DOHH2 (cell line): ENCODE results near the gene NID1.

Source experiments
- EZH2phosphoT487 ChIP-seq: fragments of 200-600 bp; sonication (generic); IDR thresholded peaks from 2 replicates; pipeline ENCODE4 v1.6.1; 2017; ENCODE audit warnings: borderline replicate concordance, mild to moderate bottlenecking, antibody characterized with exemption, low read length, moderate library complexity, mixed read lengths
- TF ChIP-seq, protein P1 (sequence below): fragments of 200-600 bp; sonication (generic); IDR thresholded peaks from one replicate; pipeline ENCODE4 v1.5.1; 2014; ENCODE audit warnings: antibody characterized with exemption, mild to moderate bottlenecking, low read depth, low read length; ENCODE audit not compliant: poor library complexity, severe bottlenecking

DNA sequence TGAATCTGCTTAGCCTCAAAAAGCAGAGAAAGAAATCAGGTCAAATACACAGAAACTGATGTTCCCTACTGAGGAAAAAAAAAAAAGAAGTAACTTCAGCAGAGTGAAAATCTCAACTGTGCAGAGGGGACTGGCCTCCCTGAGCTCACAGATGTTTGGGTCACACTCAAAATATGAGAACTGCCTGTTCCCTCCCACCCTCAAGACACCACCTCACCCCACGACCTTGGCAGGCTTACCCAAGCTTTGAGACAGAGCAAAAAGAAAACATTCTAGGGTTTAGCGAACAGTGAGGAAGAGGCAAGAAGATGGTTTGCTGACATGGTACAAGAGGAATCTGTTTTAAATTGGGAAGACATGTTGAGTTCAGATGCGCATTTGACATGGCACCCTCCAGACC is 48.8 kb downstream of the NID1 start:
- TF ChIP-seq, protein P1, sequence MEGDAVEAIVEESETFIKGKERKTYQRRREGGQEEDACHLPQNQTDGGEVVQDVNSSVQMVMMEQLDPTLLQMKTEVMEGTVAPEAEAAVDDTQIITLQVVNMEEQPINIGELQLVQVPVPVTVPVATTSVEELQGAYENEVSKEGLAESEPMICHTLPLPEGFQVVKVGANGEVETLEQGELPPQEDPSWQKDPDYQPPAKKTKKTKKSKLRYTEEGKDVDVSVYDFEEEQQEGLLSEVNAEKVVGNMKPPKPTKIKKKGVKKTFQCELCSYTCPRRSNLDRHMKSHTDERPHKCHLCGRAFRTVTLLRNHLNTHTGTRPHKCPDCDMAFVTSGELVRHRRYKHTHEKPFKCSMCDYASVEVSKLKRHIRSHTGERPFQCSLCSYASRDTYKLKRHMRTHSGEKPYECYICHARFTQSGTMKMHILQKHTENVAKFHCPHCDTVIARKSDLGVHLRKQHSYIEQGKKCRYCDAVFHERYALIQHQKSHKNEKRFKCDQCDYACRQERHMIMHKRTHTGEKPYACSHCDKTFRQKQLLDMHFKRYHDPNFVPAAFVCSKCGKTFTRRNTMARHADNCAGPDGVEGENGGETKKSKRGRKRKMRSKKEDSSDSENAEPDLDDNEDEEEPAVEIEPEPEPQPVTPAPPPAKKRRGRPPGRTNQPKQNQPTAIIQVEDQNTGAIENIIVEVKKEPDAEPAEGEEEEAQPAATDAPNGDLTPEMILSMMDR, result no peak
- no peak for TF ChIP-seq EZH2phosphoT487
